ENCODE measurements around the gene DOCK2. TPM values are rescaled to one million over a fixed set of nuclear protein-coding genes. Genes with fewer than 3 reads are reported as not detected.

Gene DOCK2
- total and polyA plus RNA-seq, 2 of the 8 experiments (the other 6 are each of a cell fraction or from before 2014, with no cell fraction given): 3.9 to 5.7 TPM

DNA sequence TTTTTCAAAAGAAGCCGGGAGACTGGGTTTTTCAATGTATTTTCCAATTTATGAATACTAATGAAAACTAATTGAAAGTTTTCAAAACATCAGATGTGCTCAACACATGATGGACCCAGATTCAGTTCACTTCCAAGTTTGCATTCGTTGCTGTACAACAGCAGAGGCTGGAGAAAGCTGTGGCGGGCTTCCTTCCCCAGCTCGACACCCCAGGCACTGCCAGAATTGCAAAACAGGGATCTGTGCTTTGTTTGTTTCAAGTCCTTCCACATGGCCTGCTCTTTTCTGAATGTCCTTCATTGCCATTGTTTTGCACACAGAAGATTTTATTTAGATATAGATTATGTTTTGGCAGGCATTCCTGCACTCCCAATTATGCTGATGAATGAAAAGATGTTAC is 373.5 kb downstream of the DOCK2 start (continued):
- no peak for TF ChIP-seq ZNF274 (IDR thresholded peaks at IDR 0.05; ENCODE audit: borderline replicate concordance, extremely low read depth, low read length)
- no peak for TF ChIP-seq CREB1 (IDR thresholded peaks at IDR 0.05)
- TF ChIP-seq SRF (IDR thresholded peaks at IDR 0.05; ENCODE audit: low read depth, low read length): no peak
- TF ChIP-seq JUND (IDR thresholded peaks at IDR 0.05; ENCODE audit: low read length): no peak
- TF ChIP-seq RAD21 (IDR thresholded peaks at IDR 0.05 in 1 of 2, conservative IDR thresholded peaks at IDR 0.05 in 1 of 2; ENCODE audit: low read depth in 2 of 2, low read length in 2 of 2): no peak
- no peak for TF ChIP-seq ASH2L (IDR thresholded peaks at IDR 0.05; ENCODE audit: low read length)
- TF ChIP-seq SIRT6 (IDR thresholded peaks at IDR 0.05; ENCODE audit: low read length): no peak
